Activated T-helper 2 cell treated with anti-CD3 and anti-CD28 coated beads, Interferon-gamma antibody, Interleukin-2, Interleukin-4, amounts not matched to agents 10 μg/mL and 5 μg/mL and 100 μg/mL, durations not matched to agents 14 hours and 24 hours and 36 hours (primary cell): Measurements from ENCODE around the gene NCOR1. TPM values are rescaled to one million over a fixed set of nuclear protein-coding genes. Genes with fewer than 3 reads are reported as not detected.
"Not testable (repeated sequence)": the region's sequence is repeated elsewhere in the genome, so short reads cannot be mapped to it uniquely, and the experiment has no call there.

Experiments used
- DNase-seq: peaks from one replicate; pipeline ENCODE4 v3.0.0; 2021; ENCODE audit warnings: low spot score
- H3K27ac Mint-ChIP-seq: one replicate; pipeline ENCODE4 v1.8.0; 2021; ENCODE audit warnings: mixed read lengths
- H3K27me3 Mint-ChIP-seq: one replicate; pipeline ENCODE4 v1.8.0; 2021; ENCODE audit warnings: low read depth, mixed read lengths
- H3K36me3 Mint-ChIP-seq: one replicate; pipeline ENCODE4 v1.8.0; 2021; ENCODE audit warnings: low read depth, mixed read lengths
- H3K4me1 Mint-ChIP-seq: one replicate; pipeline ENCODE4 v1.8.0; 2021; ENCODE audit warnings: low read depth, mixed read lengths
- H3K4me3 Mint-ChIP-seq: one replicate; pipeline ENCODE4 v1.8.0; 2021; ENCODE audit warnings: low read depth, mild to moderate bottlenecking, moderate library complexity, mixed read lengths
- H3K9me3 Mint-ChIP-seq: one replicate; pipeline ENCODE4 v1.8.0; 2021; ENCODE audit warnings: mixed read lengths
- intact Hi-C: fragments of 100-400 bp; cut with micrococcal nuclease; formaldehyde crosslinking; loops from one replicate; pipeline ENCODE4 v1.15.1; 2023
- total RNA-seq: library from RNA; stranded (reverse); gene quantifications from 2 replicates; pipeline ENCODE4 v1.2.3, GENCODE V29; 2022

NCOR1 gene
- total RNA-seq, 1 donor from 2014 or later, result 134 TPM

DNA sequence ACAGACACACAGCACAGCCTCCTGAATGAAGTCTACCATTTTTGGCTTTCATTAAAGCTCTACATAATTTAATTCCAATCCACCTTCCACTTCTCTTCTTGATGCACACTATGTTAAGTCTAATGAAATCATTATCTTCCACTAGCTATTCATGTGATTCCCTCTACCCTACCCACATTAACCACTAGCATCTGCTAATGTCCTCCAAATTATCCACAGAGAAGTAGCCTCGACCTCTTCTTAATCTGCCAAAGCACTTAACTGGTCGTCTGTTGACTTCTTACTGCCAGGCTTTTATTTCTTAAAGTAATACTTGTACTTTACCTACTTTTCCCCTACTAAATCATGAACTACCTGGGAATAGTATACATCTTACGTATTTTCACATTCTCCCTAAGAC lies 91.8 kb downstream of the NCOR1 start:
- Mint-ChIP-seq H3K9me3 (no peaks in the 10 kb centered on the region), H3K27ac (no peak overlapping the region), H3K4me1 (peaks cover 3% of the 10 kb centered on the region), H3K4me3 (no peak overlapping the region), H3K36me3 (peaks cover 54% of the 10 kb centered on the region), H3K27me3 (no peaks in the 10 kb centered on the region)
- intact Hi-C loops, result no loop called here
- no peak for DNase-seq

DNA sequence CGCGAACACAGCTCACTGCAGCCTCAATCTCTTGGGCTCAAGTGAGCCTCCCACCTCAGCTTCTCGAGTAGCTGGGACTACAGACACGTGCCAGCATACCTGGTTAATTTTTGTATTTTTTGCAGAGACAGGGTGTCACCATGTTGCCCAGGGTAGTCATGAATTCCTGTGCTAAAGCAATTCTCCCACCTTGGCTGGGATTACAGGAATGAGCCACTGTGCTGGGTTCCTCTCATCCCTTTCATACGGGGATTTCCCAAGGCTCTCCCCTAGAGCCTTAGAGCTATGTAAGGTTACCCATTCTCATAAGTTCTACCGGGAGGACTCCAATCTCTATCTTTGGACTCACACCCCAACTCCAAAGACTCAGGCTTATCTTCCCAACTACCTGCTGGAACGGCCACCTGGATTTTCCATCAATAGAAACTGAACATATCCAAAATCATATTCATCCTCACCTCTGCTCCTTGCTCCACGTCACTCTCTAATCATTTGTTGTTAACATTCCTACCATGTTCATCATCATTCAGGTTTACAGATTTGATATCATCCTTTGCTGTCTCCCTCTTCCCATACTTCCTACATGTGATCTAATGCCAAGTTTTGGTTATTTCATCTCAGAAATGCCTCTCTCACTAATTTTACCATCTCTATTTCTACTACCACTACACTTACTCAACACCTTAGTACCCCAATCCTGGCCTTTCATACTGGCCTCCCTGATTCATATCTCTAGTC lies 92.5 kb downstream of the NCOR1 start:
- DNase-seq, result no peak
- intact Hi-C loops, result no loop called here
- no peaks in the 10 kb centered on the region for H3K9me3 Mint-ChIP-seq
- H3K27ac Mint-ChIP-seq, result no peak overlapping the region
- H3K36me3 Mint-ChIP-seq, result peaks cover 53% of the 10 kb centered on the region
- H3K4me1 Mint-ChIP-seq, result no peaks in the 10 kb centered on the region
- H3K4me3 Mint-ChIP-seq, result no peak overlapping the region
- H3K27me3 Mint-ChIP-seq, result no peaks in the 10 kb centered on the region

DNA sequence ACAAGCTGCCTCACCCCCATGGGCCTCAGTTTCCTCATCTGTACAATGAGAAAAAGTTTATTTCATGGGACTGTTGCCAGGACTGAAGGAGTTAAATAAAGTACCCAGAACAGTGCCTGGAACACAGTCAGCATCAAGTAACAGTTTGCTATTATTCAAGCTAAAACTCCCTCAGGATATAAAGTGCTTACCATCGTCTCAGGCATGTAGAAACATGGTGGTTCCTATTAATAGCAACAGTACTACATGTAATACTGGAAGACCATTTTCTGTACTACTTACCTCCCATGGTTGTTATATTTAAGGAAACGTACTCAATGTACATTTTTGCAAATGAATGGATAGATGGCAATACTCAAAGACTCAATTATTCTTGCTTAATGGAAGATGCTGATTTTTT lies 93.4 kb downstream of the NCOR1 start:
- H3K36me3 Mint-ChIP-seq, result peaks cover 61% of the 10 kb centered on the region

DNA sequence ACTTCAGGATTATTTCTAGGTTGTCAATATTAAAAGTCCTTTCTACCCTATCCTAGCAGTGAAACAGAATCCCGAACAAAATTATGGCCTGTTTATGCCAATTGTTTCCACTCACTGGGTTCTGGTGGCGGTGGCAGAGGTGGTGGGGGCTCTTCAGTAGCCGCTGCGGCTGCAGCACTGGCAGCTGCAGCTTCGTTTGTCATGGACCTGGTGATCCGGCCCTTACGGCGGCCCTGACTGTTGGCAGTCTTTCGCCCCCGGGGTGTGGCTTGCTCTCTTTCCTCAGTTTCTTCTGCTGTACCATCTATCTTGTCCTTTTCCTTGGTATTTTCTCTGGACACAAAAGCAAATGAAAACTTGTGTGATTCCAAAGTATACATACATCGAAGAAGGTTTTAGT lies 94.4 kb downstream of the NCOR1 start:
- Mint-ChIP-seq H3K27ac (no peak overlapping the region), H3K36me3 (peaks cover 68% of the 10 kb centered on the region)
- no peak for DNase-seq

More for the DNA sequence above, 93.4 kb downstream of the NCOR1 start:
- intact Hi-C loops, result no loop called here
- DNase-seq, result no peak
- H3K27ac Mint-ChIP-seq, result no peak overlapping the region
- no peak overlapping the region for H3K4me3 Mint-ChIP-seq
- no peaks in the 10 kb centered on the region for H3K4me1 Mint-ChIP-seq
- H3K9me3 Mint-ChIP-seq, result no peaks in the 10 kb centered on the region
- H3K27me3 Mint-ChIP-seq, result no peaks in the 10 kb centered on the region

DNA sequence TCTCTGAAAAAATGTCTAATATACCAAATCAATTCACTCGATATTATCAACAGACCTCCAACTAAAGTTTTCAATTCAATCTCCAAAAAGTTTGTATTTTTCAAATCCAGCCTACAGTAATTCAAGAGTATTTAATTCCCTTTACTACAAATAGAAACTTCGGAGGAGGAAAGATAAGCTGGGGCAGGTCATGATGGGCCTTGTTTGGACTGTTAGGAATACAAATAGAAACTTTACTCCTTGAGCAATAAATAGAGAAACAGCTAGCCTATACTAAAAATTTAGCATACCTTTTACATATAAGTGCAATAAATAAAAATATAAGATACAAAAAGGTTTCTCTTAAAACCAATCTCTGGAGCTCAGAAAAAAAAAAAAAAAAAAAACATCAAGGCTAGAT lies 98.2 kb downstream of the NCOR1 start:
- no peak overlapping the region for H3K4me3 Mint-ChIP-seq
- peaks cover 77% of the 10 kb centered on the region for H3K36me3 Mint-ChIP-seq
- H3K27ac Mint-ChIP-seq, result no peak overlapping the region
- intact Hi-C loops, result no loop called here
- no peaks in the 10 kb centered on the region for H3K4me1 Mint-ChIP-seq
- no peak for DNase-seq
- no peaks in the 10 kb centered on the region for H3K27me3 Mint-ChIP-seq
- H3K9me3 Mint-ChIP-seq, result peaks cover 15% of the 10 kb centered on the region

More for the DNA sequence above, 94.4 kb downstream of the NCOR1 start:
- Mint-ChIP-seq H3K4me1 (no peaks in the 10 kb centered on the region), H3K4me3 (no peak overlapping the region), H3K9me3 (peaks cover 4% of the 10 kb centered on the region), H3K27me3 (no peaks in the 10 kb centered on the region)
- intact Hi-C loops, result no loop called here

DNA sequence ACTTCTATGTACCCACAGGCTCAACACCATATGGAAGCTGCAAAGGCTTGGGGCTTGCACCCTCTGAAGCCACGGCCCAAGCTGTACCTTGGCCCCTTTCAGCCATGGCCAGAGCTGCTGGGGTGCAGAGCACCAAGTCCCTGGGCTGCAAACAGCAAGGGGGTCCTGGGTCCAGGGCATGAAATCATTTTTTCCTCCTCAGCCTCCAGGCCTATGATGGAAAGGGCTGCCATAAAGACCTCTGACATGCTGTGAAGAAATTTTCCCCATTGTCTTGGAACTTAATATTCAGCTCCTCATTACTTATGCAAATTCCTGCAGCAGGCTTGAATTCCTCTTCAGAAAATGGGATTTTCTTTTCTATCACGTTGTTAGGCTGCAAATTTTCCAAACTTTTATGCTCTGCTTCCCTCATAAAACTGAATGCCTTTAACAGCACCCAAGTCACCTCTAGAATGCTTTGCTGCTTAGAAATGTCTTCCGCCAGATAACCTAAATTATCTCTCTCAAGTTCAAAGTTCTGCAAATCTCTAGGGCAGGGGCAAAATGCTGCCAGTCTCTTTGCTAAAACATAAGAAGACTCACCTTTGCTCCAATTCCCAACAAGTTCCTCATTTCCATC lies 100.1 kb downstream of the NCOR1 start:
- H3K4me1 Mint-ChIP-seq, DNase-seq, H3K4me3 Mint-ChIP-seq, H3K27ac Mint-ChIP-seq, intact Hi-C loops, H3K27me3 Mint-ChIP-seq: not testable (repeated sequence)
- Mint-ChIP-seq H3K36me3 (peaks cover 70% of the 10 kb centered on the region), H3K9me3 (peaks cover 15% of the 10 kb centered on the region)

DNA sequence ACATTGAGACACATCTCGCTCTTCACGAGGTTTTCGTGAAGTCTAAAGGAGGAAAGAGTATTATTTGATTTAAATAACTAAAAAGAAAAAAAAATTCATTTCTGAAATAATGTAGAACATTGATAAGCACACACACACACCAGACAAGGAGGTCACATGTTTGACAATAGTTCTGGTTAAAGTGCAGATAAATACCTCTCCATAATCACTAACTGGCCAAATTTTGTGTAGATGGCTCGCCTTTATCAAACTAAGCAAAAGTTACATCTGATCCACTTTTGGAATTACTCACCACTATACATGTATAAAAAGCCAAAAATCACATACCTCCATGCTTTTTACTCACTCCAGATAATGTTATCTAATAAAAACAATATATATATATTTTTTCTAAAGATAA lies 106.5 kb downstream of the NCOR1 start:
- Mint-ChIP-seq H3K9me3 (no peaks in the 10 kb centered on the region), H3K36me3 (peaks cover 43% of the 10 kb centered on the region), H3K4me3 (no peak overlapping the region), H3K27me3 (no peaks in the 10 kb centered on the region), H3K27ac (no peak overlapping the region), H3K4me1 (no peaks in the 10 kb centered on the region)
- intact Hi-C loops, result no loop called here
- DNase-seq, result no peak

DNA sequence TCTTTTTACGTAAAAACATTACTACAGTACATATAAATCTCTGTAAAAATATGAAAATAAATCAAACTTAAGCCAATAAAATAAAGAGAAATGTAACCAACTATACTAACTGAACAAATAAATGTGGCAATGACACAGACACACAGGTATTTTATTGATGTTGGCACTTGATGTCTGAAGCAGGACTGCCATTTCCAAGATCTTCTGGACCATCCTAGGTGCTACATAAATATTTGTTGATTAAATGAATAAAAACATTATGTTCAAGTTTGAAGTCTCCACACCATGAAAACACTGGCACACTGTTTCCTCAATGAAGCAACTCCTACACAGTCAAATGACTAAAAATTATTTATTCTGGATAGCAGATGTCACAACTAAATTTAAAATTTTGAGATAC lies 106.9 kb downstream of the NCOR1 start:
- Mint-ChIP-seq H3K9me3 (no peaks in the 10 kb centered on the region), H3K4me1 (no peaks in the 10 kb centered on the region), H3K27me3 (no peaks in the 10 kb centered on the region), H3K4me3 (no peak overlapping the region), H3K27ac (no peak overlapping the region), H3K36me3 (peaks cover 39% of the 10 kb centered on the region)
- intact Hi-C loops, result no loop called here
- no peak for DNase-seq

DNA sequence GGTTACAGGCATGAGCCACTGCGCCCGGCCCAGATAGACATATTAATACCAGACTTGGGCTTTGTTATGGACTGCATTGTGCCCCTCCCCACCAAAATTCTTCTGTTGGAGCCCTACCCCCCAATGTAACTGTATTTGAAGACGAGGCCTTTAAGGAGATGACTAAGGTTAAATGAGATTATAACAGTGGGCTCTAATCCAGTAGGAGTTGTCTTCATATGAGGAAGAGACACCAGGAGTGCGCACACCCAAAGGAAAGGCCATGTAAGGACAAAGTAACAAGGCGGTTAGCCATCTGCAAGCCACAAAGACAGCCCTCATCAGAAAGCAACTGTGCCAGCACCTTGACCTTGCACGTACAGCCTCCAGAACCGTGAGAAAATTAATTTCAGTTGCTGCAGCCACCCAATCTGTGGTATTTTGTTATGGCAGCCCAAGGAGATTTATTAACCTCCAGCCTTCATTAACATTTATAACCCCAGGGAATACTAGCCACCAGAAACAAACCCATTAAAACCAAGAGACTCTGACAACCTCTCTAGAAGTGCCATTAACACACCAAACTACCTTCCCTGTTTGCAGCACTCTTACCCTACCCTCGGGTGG lies 108.1 kb downstream of the NCOR1 start:
- Mint-ChIP-seq H3K4me3 (no peak overlapping the region), H3K27me3 (no peaks in the 10 kb centered on the region), H3K27ac (no peak overlapping the region), H3K4me1 (no peaks in the 10 kb centered on the region), H3K9me3 (no peaks in the 10 kb centered on the region), H3K36me3 (peaks cover 41% of the 10 kb centered on the region)
- intact Hi-C loops, result no loop called here
- no peak for DNase-seq

DNA sequence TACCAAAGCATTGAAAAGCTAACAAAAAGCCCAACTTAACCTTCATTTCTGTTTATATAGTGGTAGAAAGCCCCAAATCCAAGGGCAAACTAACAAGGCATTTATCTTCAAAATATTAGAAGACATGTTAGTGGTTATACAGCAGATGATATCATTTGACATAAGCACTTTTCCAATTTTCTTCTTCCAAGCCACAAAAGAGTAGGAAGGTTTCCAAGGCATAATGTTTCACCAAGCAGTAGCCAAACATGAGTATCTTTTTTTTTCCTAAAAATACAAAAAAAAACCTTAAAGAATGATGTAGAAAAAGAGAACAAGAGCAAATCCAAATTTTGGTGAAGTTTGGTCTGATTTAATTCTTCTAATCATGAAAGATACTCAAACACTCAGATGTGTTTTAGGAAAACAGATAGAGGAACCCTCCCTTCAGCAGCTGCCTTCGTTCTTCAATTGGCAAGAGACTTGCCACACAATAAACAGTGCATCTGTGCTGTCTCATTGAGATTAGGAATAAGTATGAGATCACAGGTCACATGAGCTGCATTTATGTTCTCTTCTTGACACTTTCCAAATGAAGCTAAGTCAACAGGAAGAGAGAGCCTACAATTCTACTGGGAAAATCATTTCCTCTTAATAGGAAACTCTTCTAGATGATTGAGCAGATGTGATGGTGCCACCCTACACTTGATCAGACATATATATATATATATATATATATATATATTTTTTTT lies 109.0 kb downstream of the NCOR1 start:
- Mint-ChIP-seq H3K9me3 (no peaks in the 10 kb centered on the region), H3K4me3 (no peak overlapping the region), H3K27ac (no peak overlapping the region), H3K27me3 (no peaks in the 10 kb centered on the region), H3K36me3 (peaks cover 43% of the 10 kb centered on the region), H3K4me1 (no peaks in the 10 kb centered on the region)
- DNase-seq, result no peak
- intact Hi-C loops, result no loop called here

DNA sequence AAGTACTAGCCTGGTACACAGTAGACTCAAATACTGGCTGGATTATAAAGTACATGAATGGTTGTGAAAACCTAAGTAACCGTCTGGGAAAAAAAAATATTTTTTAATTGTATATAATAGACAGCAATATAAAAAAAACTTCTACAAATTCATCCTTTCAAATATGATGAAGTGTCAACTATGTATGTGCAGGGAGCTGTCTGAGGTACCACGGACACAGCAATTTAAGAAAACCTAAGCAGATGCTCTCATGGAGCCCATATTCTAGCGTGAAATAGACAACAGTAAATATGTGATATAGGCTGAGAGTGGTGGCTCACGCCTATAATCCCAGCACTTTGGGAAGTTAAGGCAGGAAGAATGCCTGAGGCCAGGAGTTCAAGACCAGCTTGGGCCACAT lies 111.1 kb downstream of the NCOR1 start:
- no peaks in the 10 kb centered on the region for H3K9me3 Mint-ChIP-seq
- H3K4me3 Mint-ChIP-seq, result no peak overlapping the region
- H3K4me1 Mint-ChIP-seq, result no peaks in the 10 kb centered on the region
- H3K36me3 Mint-ChIP-seq, result peaks cover 50% of the 10 kb centered on the region
- no peak overlapping the region for H3K27ac Mint-ChIP-seq
- no peak for DNase-seq
- intact Hi-C loops, result no loop called here
- no peaks in the 10 kb centered on the region for H3K27me3 Mint-ChIP-seq

DNA sequence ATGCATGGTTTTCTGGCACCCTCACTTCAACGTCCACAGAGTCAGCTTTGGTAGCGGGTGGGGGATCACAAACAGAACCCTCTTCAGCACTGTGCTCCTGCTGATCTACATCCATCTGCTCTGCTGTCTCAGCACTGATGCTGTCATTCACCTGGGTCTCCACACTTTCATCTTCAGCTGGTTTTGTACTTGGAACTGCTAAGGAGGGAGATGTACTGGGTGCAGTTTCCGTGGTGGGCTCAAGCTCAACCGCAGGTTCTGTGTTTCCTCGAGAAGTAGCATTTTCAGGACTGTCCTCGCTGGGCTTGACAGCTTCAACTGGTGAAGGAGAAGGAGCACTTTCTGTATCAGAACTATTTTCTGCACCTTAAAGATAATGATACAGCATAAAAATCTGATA lies 113.9 kb downstream of the NCOR1 start:
- Mint-ChIP-seq H3K4me1 (peaks cover 4% of the 10 kb centered on the region), H3K27me3 (no peaks in the 10 kb centered on the region), H3K36me3 (peaks cover 62% of the 10 kb centered on the region), H3K9me3 (no peaks in the 10 kb centered on the region), H3K27ac (no peak overlapping the region), H3K4me3 (no peak overlapping the region)
- intact Hi-C loops, result no loop called here
- DNase-seq, result no peak
